Stimulated activated CD4-positive, alpha-beta T cell treated with anti-CD3 and anti-CD28 coated beads, TNF-alpha, amount 100 ng/mL, for 1 hour (primary cell): ENCODE measurements around the gene UTP20.

Source experiments
- DNase-seq, 3 donors: peaks; one replicate each; pipeline ENCODE4 v3.0.0-alpha.2; 2020; ENCODE audit warnings: low read depth in 3 of 3, low spot score in 1 of 3

The UTP20 gene

DNA sequence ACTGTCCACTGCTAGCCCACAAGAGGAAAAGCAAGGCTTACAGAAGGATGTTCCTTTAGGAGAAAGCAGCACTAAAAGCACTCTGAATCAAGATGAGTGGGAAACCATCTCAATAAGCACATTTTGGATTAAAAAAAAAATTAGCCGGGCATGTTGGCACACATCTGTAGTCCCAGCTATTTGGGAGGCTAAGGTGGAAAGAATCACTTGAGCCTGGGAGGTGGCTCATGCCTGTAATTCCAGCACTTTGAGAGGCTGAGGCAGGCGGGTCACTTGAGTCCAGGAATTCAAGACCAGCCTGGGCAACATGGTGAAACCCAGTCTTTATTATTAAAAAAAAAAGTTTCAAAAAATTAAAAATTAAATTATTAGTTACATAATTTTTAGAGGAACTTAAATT lies 144.7 kb downstream of the UTP20 start:
- DNase-seq = no peak

DNA sequence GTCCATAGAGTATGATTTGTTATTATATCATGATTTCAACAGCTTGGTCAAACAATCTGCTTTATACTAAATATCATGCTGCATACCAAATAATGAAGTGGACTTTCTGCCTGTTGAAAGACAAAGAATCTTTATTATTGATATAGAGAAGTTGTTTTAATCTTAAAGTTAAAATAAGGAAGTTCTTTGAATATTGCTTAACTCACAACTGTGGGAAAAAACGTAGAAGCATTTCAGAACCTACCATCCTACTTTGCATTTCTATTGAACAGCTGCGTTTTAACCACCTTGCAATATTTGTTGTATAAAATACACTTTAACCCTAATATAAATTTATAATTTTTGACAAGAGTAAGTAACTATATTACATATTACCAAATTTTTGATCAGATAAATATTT lies 150.6 kb downstream of the UTP20 start:
- no peak for DNase-seq

DNA sequence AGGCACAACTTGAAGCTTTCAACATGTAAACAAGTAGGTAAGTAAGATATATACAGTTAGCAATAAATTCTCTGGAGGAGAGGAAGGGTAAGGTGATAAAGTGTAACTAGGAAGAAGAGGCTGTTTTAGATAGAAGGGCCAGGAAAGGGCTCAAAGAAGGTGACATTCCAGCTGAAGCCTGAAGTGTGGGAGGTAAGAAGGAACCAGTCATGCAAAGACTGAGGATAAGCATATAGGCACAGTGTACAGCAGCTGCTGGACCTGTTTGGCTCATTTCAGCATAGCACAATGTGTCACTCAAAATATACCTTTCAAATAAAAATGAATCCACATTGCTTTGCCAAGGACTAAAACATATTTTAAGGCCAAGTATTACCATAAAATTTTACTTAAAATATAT lies 156.2 kb downstream of the UTP20 start:
- DNase-seq = no peak
